ENCODE measurements around the gene TRAF5. TPM values are rescaled to one million over a fixed set of nuclear protein-coding genes. Genes with fewer than 3 reads are reported as not detected.
"Not testable (repeated sequence)": the region's sequence is repeated elsewhere in the genome, so short reads cannot be mapped to it uniquely, and the experiment has no call there.

TRAF5 gene
- total RNA-seq, 6 experiments from 2014 or later = 7.7 to 12.3 (median 8.7) TPM

- no peak for TF ChIP-seq CTCF (IDR thresholded peaks at IDR 0.05)
- Mint-ChIP-seq H3K36me3 (ENCODE audit: low read depth) (peaks cover 16% of the 10 kb centered on the region), H3K27me3 (ENCODE audit: insufficient read depth) (no peaks in the 10 kb centered on the region), H3K4me3 (no peak overlapping the region), H3K4me1 (ENCODE audit: low read depth) (no peaks in the 10 kb centered on the region), H3K9me3 (no peaks in the 10 kb centered on the region), H3K27ac (no peak overlapping the region)
- DNase-seq = no peak
Measured at GRCh38 chr1:211313392-211313791, 13.2 kb upstream of the TRAF5 start.

DNA sequence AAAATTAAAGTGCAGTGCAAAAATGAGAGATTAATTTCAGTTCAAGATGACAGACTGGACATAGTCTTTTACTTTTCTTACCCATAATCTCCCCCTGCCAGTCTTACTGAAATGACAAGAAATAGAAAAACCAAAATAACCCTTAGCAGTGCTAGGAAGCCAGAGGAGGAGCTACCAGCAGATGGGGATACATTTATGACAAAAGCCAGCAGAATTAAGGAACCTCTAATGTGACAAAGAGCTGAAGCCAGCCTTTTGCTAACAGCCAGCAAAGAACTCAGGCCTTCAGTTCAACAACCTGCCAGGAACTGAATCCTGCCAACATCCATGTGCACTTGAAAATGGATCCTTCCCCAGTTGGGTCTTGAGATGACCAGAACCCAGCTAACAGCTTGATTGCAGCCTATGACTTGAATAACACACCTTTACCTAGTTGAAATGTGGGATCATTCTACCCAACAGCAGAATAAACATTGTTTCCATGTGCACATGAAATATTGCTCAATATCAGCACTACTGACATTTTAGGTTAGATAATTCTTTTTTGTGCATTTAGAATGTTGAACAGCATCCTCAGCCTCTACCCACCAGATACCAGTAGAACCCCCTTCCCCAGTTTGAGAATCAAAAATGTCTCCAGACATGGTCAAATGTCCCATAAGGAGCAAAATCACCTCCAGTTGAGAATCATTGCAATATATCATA is 7.9 kb upstream of the TRAF5 start:
- Mint-ChIP-seq H3K27me3 (ENCODE audit: insufficient read depth) (no peaks in the 10 kb centered on the region), H3K4me1 (ENCODE audit: low read depth) (no peaks in the 10 kb centered on the region), H3K36me3 (ENCODE audit: low read depth) (no peaks in the 10 kb centered on the region; the same call in 1 of the 2 replicates), H3K9me3 (no peaks in the 10 kb centered on the region), H3K27ac (no peak overlapping the region), H3K4me3 (no peak overlapping the region)
- no peak for TF ChIP-seq CTCF (IDR thresholded peaks at IDR 0.05)
- DNase-seq = no peak

- Mint-ChIP-seq H3K36me3 (ENCODE audit: low read depth) (no peaks in the 10 kb centered on the region), H3K4me3 (no peak overlapping the region), H3K4me1 (ENCODE audit: low read depth) (no peaks in the 10 kb centered on the region), H3K9me3 (no peaks in the 10 kb centered on the region), H3K27me3 (ENCODE audit: insufficient read depth) (no peaks in the 10 kb centered on the region), H3K27ac (no peak overlapping the region)
- DNase-seq = no peak
- TF ChIP-seq CTCF (IDR thresholded peaks at IDR 0.05) = no peak
Measured at GRCh38 chr1:211319892-211320291, 6.7 kb upstream of the TRAF5 start.

- no peak for DNase-seq
- no peak overlapping the region for H3K4me3 Mint-ChIP-seq
- no peaks in the 10 kb centered on the region for H3K36me3 Mint-ChIP-seq (ENCODE audit: low read depth)
- no peaks in the 10 kb centered on the region for H3K9me3 Mint-ChIP-seq
- no peak overlapping the region for H3K27ac Mint-ChIP-seq
- no peak for TF ChIP-seq CTCF (IDR thresholded peaks at IDR 0.05)
- peaks cover 6% of the 10 kb centered on the region for H3K4me1 Mint-ChIP-seq (ENCODE audit: low read depth)
- H3K27me3 Mint-ChIP-seq (ENCODE audit: insufficient read depth) = no peaks in the 10 kb centered on the region; the same call in 1 of the 2 replicates
Measured at GRCh38 chr1:211320980-211321379, 5.7 kb upstream of the TRAF5 start.

GRCh38 chr1:211321646-211322045 is 5.0 kb upstream of the TRAF5 start:
- H3K27ac Mint-ChIP-seq; DNase-seq; H3K4me3 Mint-ChIP-seq; H3K9me3 Mint-ChIP-seq; H3K36me3 Mint-ChIP-seq (ENCODE audit: low read depth); H3K27me3 Mint-ChIP-seq (ENCODE audit: insufficient read depth): not testable (repeated sequence)
- peaks cover 11% of the 10 kb centered on the region for H3K4me1 Mint-ChIP-seq (ENCODE audit: low read depth)

GRCh38 chr1:211323156-211324063 is 3.2 kb upstream of the TRAF5 start:
- peak; percentile 90 for TF ChIP-seq CTCF (IDR thresholded peaks at IDR 0.05)
- Mint-ChIP-seq H3K4me1 (ENCODE audit: low read depth) (peaks cover 22% of the 10 kb centered on the region), H3K36me3 (ENCODE audit: low read depth) (peaks cover 5% of the 10 kb centered on the region; the same call in 1 of the 2 replicates), H3K9me3 (no peaks in the 10 kb centered on the region), H3K27ac (no peak overlapping the region), H3K4me3 (no peak overlapping the region), H3K27me3 (ENCODE audit: insufficient read depth) (no peaks in the 10 kb centered on the region; the same call in 1 of the 2 replicates)
- peak; percentile 44 for DNase-seq

Measured in HFFc6 (cell line).